HCT116 (cell line): Measurements from ENCODE around the gene TRERF1.

ENCODE experiments used
- CEBPB ChIP-seq: IDR thresholded peaks from 2 replicates; pipeline ENCODE4 v1.6.1; 2012; ENCODE audit warnings: low read depth
- ZNF274 ChIP-seq: fragments of 200-500 bp; sonication (Bioruptor generic); IDR thresholded peaks from 2 replicates; pipeline ENCODE4 v1.6.1; 2014; ENCODE audit warnings: mild to moderate bottlenecking, low read depth, low read length, inconsistent platforms
- TF ChIP-seq, protein P1 (sequence below), 3 experiments: fragments of 200-600 bp in 1 of 3; sonication (generic) in 1 of 3; IDR thresholded peaks in 2 of 3; conservative IDR thresholded peaks in 1 of 3; 2 replicates each; pipeline ENCODE4 v1.5.1; 2012 to 2017; ENCODE audit warnings: low read depth in 2 of 3, low read length in 2 of 3, antibody characterized with exemption in 1 of 3, borderline replicate concordance in 1 of 3, control low read depth in 1 of 3, mild to moderate bottlenecking in 1 of 3, mixed read lengths in 1 of 3, mixed run types in 1 of 3, moderate library complexity in 1 of 3; ENCODE audit not compliant: insufficient read depth in 1 of 3

DNA sequence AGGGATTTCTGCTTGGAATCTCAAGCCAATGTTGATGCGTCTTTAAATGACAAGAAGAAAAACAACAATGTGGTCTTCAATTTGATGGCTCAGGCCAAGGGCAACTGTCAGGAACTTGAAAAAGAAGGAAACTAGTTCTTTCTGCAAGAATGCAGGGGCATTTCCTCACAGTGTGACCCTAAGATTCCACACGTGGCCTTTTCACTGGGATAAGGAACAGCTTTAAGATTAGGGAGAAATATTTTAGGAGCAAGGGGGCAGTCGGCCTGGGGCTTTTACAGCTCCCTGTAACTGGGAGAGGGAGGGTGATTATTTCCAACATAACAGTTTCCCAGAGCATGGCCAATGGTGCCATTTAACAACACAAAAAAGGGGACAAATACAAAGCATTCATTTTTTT, 194.7 kb downstream of the TRERF1 start:
- TF ChIP-seq CEBPB (no peak), ZNF274 (no peak)
- TF ChIP-seq, protein P1, sequence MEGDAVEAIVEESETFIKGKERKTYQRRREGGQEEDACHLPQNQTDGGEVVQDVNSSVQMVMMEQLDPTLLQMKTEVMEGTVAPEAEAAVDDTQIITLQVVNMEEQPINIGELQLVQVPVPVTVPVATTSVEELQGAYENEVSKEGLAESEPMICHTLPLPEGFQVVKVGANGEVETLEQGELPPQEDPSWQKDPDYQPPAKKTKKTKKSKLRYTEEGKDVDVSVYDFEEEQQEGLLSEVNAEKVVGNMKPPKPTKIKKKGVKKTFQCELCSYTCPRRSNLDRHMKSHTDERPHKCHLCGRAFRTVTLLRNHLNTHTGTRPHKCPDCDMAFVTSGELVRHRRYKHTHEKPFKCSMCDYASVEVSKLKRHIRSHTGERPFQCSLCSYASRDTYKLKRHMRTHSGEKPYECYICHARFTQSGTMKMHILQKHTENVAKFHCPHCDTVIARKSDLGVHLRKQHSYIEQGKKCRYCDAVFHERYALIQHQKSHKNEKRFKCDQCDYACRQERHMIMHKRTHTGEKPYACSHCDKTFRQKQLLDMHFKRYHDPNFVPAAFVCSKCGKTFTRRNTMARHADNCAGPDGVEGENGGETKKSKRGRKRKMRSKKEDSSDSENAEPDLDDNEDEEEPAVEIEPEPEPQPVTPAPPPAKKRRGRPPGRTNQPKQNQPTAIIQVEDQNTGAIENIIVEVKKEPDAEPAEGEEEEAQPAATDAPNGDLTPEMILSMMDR (IDR thresholded peaks at IDR 0.05 in 2 of 3, conservative IDR thresholded peaks at IDR 0.05 in 1 of 3; ENCODE audit: borderline replicate concordance in 1 of 3, insufficient read depth in 1 of 3, low read depth in 2 of 3, low read length in 2 of 3), result no peak
